Lower lobe of right lung (tissue), 2 donors: Measurements from ENCODE around the gene HDGF. TPM values are rescaled to one million over a fixed set of nuclear protein-coding genes. Genes with fewer than 3 reads are reported as not detected.

Source experiments
- ATAC-seq, 2 donors: fragments of 200-7000 bp; cut with Tn5 transposase; one replicate each; pipeline ENCODE4 v1.9.1; 2020 to 2022; ENCODE audit warnings: mild to moderate bottlenecking in 2 of 2, moderate library complexity in 2 of 2
- DNase-seq: peaks from one replicate; pipeline ENCODE4 v3.0.0-alpha.2; 2020
- H3K27ac ChIP-seq: fragments of 200-600 bp; one replicate; pipeline ENCODE4 v1.8.0; 2022
- H3K27me3 ChIP-seq: fragments of 200-600 bp; one replicate; pipeline ENCODE4 v1.8.0; 2022; ENCODE audit warnings: low read depth
- H3K36me3 ChIP-seq: fragments of 200-600 bp; one replicate; pipeline ENCODE4 v1.8.0; 2022; ENCODE audit warnings: mild to moderate bottlenecking
- H3K4me1 ChIP-seq: fragments of 200-600 bp; one replicate; pipeline ENCODE4 v1.8.0; 2022
- H3K4me3 ChIP-seq: fragments of 200-600 bp; one replicate; pipeline ENCODE4 v1.8.0; 2022; ENCODE audit warnings: mild to moderate bottlenecking
- H3K9me3 ChIP-seq: fragments of 200-600 bp; one replicate; pipeline ENCODE4 v1.8.0; 2022
- intact Hi-C: fragments of 100-400 bp; cut with DNase I; formaldehyde crosslinking; loops from one replicate; pipeline ENCODE4 v1.11.0; 2022
- long read RNA-seq: library from polyadenylated mRNA; unstranded; transcript quantifications from one replicate; pipeline ENCODE4 v2.0.0, GENCODE V29; 2021
- total RNA-seq: library from RNA; stranded (reverse); fragmentation: NEBNext Ultra II Directional; extraction: Animal tissue kit (Norgen Biotek cat#: 25700); gene quantifications from one replicate; pipeline ENCODE4 v1.2.1, GENCODE V29; 2021
- TF ChIP-seq, protein P1 (sequence below): fragments of 200-600 bp; IDR thresholded peaks from one replicate; pipeline ENCODE4 v1.8.0; 2022; ENCODE audit warnings: antibody characterized with exemption, mild to moderate bottlenecking
- donor health status: DM: no; HTN: yes; CAD: no; lungs with severe emphysema.

Gene HDGF
- total RNA-seq, result 146 TPM
- long read RNA-seq, transcript HDGF-201 (6 exons, 2,380 nt), result major isoform, 260 of 323 reads
- long read RNA-seq, partial matches to known transcripts, result 31 of 323 reads
- long read RNA-seq, other reads (novel, unspliced or antisense), result 26 of 323 reads

DNA sequence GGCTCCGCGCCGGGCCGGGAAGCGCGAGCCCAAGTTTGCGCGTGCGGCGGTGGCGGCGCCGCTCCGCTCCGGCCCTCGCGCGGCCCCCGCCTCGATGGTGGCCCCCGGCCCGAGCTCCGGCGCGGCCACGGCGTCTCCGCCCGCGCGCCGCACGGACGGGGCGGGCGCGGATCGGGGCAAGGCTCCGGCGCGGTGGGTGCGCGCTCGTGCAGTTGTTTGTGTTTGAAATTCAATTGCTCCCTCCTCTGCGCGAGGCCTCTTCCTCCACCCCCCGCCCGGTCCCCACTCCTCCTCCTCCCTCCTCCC, at the start of gene HDGF:
Gene HDGF (minus strand): TSS at position 225 of the 306 bp plus-strand sequence. CDS start 246 bp downstream, outside the sequence.
- H3K27me3 ChIP-seq, result no peaks in the 10 kb centered on the region
- H3K36me3 ChIP-seq, result peaks cover 3% of the 10 kb centered on the region
- intact Hi-C loops, result no loop called here
- H3K4me3 ChIP-seq, result peak within 1 kb of the TSS; percentile 95
- TF ChIP-seq, protein P1, sequence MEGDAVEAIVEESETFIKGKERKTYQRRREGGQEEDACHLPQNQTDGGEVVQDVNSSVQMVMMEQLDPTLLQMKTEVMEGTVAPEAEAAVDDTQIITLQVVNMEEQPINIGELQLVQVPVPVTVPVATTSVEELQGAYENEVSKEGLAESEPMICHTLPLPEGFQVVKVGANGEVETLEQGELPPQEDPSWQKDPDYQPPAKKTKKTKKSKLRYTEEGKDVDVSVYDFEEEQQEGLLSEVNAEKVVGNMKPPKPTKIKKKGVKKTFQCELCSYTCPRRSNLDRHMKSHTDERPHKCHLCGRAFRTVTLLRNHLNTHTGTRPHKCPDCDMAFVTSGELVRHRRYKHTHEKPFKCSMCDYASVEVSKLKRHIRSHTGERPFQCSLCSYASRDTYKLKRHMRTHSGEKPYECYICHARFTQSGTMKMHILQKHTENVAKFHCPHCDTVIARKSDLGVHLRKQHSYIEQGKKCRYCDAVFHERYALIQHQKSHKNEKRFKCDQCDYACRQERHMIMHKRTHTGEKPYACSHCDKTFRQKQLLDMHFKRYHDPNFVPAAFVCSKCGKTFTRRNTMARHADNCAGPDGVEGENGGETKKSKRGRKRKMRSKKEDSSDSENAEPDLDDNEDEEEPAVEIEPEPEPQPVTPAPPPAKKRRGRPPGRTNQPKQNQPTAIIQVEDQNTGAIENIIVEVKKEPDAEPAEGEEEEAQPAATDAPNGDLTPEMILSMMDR, result peak; percentile 3
- H3K9me3 ChIP-seq, result no peaks in the 10 kb centered on the region
- DNase-seq (no peak), ATAC-seq (no peak)
- H3K27ac ChIP-seq, result peak within 1 kb of the TSS; percentile 99
- peaks cover 46% of the 10 kb centered on the region for H3K4me1 ChIP-seq

DNA sequence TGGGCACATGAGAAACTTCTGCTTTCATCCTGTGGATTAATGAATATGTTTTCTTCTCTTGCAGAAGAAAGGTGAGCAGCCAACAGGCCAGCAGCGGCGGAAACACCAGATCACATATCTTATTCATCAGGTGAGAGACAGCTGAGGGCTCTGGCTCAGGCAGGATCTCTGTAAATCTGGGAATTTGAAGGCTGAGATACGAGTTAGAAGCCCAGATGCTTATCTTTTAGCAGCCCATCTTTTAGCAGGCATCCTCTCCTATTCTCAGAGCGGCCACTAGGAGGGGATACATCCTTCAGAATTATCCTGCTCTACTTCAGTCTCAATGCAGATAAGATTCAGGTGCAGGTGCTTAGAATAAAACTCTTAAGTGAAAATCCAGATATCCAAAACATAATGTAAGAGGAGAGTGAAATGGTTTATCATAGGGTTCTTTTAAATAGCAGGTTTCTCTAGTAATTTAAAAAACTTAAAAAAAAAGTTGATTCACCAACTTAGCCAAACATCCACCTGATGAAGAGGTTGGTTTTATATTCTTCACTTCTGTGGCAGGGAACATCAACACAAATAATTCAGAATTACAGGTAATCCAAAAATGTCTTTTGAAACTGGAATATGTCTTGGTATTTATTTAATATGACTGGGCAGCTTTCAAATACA, 45.9 kb upstream of the HDGF start:
- Histone ChIP-seq H3K4me3 (no peak overlapping the region), H3K27ac (no peak overlapping the region), H3K9me3 (no peaks in the 10 kb centered on the region), H3K27me3 (no peaks in the 10 kb centered on the region), H3K4me1 (no peaks in the 10 kb centered on the region), H3K36me3 (peaks cover 99% of the 10 kb centered on the region)
- intact Hi-C loops, result no loop called here
- TF ChIP-seq, protein P1, result peak; percentile 66
- DNase-seq, result no peak
- peak; percentile 59 to 62 for ATAC-seq

DNA sequence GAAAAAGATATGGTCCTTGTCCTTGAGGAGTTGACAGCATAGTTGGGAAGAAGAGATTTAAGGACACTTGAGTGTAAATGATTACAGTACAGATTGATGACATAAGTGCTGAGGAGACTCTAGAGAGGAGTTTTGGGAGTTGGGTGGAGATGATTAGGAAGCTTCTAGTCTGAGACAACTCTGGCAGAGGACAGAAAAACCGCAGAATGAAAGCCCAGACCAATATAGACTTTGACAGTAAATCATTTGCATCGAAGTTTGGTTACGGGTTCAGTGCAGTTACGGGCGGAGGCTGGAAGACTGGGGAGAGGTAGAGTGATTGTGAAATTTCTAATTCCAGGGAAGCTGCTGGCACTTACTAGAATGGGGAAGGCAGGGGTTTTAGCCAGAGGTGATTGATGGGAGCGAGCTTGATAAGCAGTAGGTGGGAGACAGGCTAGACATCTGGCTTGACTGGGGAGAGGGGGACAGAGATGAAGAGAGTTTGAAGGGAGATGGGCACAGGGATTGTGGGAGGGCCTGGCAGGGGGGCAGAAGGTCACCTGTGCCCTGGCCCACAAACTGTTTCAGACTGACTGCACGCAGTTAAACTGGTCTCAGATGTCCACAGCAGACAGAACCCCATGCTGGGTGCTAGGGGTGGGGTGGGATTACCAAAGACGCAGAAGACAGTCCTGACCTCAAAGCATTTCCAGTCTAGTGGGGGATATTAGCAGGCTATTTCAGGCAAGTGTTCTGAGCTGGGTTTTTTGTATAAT, 45.0 kb upstream of the HDGF start:
- H3K27ac ChIP-seq, result no peak overlapping the region
- intact Hi-C loops, result no loop called here
- peak; percentile 16 to 41 for ATAC-seq
- TF ChIP-seq, protein P1, result no peak
- H3K9me3 ChIP-seq, result no peaks in the 10 kb centered on the region
- H3K36me3 ChIP-seq, result peaks cover 100% of the 10 kb centered on the region
- no peaks in the 10 kb centered on the region for H3K27me3 ChIP-seq
- no peaks in the 10 kb centered on the region for H3K4me1 ChIP-seq
- no peak for DNase-seq
- H3K4me3 ChIP-seq, result no peak overlapping the region

DNA sequence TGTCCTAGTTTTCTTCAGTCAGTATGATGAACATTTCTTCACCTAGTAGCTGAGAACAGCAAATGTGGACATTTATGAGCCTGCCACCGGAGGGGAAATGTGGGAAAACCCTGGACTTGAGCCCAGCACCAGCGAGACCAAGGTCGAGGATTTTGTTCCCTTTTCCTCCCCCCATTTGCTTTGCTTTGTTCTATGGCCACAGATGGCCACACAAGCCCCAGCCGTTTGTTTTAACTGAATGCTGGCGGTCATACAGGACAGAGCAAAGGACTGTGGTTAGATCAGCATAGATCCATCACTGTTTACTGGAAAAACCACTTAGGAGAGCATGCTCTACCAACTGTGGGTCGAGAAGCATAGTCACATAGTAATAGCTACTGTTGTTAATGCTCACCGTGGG, 44.3 kb upstream of the HDGF start:
- H3K27me3 ChIP-seq, result no peaks in the 10 kb centered on the region
- H3K4me3 ChIP-seq, result no peak overlapping the region
- no peak overlapping the region for H3K27ac ChIP-seq
- no peaks in the 10 kb centered on the region for H3K9me3 ChIP-seq
- TF ChIP-seq, protein P1, result no peak
- DNase-seq (no peak), ATAC-seq (no peak)
- H3K4me1 ChIP-seq, result no peaks in the 10 kb centered on the region
- peaks cover 100% of the 10 kb centered on the region for H3K36me3 ChIP-seq
- intact Hi-C loops, result no loop called here

DNA sequence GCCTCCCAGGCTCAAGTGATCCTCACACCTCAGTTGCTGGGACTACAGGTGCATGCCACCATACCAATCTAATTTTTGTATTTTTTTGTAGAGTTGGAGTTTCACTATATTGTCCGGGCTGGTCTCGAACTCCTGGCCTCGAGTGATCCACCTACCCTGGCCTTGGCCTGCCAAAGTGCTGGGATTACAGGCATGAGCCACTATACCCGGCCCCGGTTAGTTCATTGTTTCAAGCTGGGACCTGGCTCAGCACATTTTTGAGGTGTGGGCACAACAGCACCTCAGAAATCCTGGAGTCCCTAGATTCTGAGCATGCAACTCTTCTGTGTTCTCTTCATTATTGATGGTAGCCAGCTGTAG, 43.9 kb upstream of the HDGF start:
- DNase-seq (no peak), ATAC-seq (no peak)
- no peak overlapping the region for H3K27ac ChIP-seq
- H3K9me3 ChIP-seq, result no peaks in the 10 kb centered on the region
- intact Hi-C loops, result no loop called here
- H3K36me3 ChIP-seq, result peaks cover 100% of the 10 kb centered on the region
- H3K4me1 ChIP-seq, result no peaks in the 10 kb centered on the region
- TF ChIP-seq, protein P1, result no peak
- H3K4me3 ChIP-seq, result no peak overlapping the region
- H3K27me3 ChIP-seq, result no peaks in the 10 kb centered on the region
